Esophagus squamous epithelium (tissue), 5 donors: ENCODE measurements around the gene UBA6. TPM values are rescaled to one million over a fixed set of nuclear protein-coding genes. Genes with fewer than 3 reads are reported as not detected.
A peak's percentile ranks its signal among the peaks of the same experiment; 100 is the strongest.
"Not testable (repeated sequence)": the region's sequence is repeated elsewhere in the genome, so short reads cannot be mapped to it uniquely, and the experiment has no call there.

Experiments
- DNase-seq: peaks from one replicate; lab custom pipeline; 2025; lab: John Stamatoyannopoulos, UW
- H3K27ac ChIP-seq, 4 donors: fragments of 200-600 bp; sonication (generic); one replicate each; pipeline ENCODE4 v1.5.1; 2016 to 2019; ENCODE audit warnings: mild to moderate bottlenecking in 1 of 4
- H3K27me3 ChIP-seq, 4 donors: fragments of 200-600 bp; sonication (generic); 1 replicate in 3 of 4; 2 replicates in 1 of 4; pipeline versions ENCODE4 v1.5.1 to v1.6.0; 2017 to 2021; ENCODE audit warnings: antibody characterized with exemption in 1 of 4
- H3K36me3 ChIP-seq, 3 donors: fragments of 200-600 bp; sonication (generic); one replicate each; pipeline ENCODE4 v1.5.1; 2016 to 2019
- H3K4me1 ChIP-seq, 3 donors: fragments of 200-600 bp; sonication (generic); one replicate each; pipeline ENCODE4 v1.5.1; 2017 to 2019
- H3K4me3 ChIP-seq, 4 donors: fragments of 200-600 bp; sonication (generic); 1 replicate in 3 of 4; 2 replicates in 1 of 4; pipeline ENCODE4 v1.5.1; 2016 to 2019; ENCODE audit warnings: mild to moderate bottlenecking in 2 of 4, moderate library complexity in 1 of 4
- H3K9me3 ChIP-seq, 3 donors: fragments of 200-600 bp; sonication (generic); one replicate each; pipeline ENCODE4 v1.5.1; 2016 to 2019
- POLR2A ChIP-seq, 4 donors: fragments of 450-650 bp; IDR thresholded peaks; one replicate each; pipeline ENCODE4 v1.6.1; 2017; ENCODE audit warnings: antibody characterized with exemption in 4 of 4, mild to moderate bottlenecking in 4 of 4, moderate library complexity in 3 of 4
- WGBS, 2 donors: methylation state at CpG; one replicate each; pipeline ENCODE4 v1.1.5; 2018; 5-methylcytosine and 5-hydroxymethylcytosine counted together
- intact Hi-C: fragments of 100-400 bp; cut with DNase I; formaldehyde crosslinking; loops from one replicate; pipeline ENCODE4 v1.15.0; 2022
- total RNA-seq, 4 donors: library from RNA; depleted of rRNA; stranded (reverse); fragments of >200 nt; gene quantifications; one replicate each; pipeline ENCODE4 v1.1.0, GENCODE V29; 2016
- TF ChIP-seq, protein P1 (sequence below), 6 experiments: fragments of 450-650 bp in 4 of 6; fragments of 200-600 bp in 2 of 6; sonication (generic) in 2 of 6; IDR thresholded peaks; one replicate each; pipeline ENCODE4 v1.5.1; 2016 to 2019; ENCODE audit warnings: antibody characterized with exemption in 6 of 6, mild to moderate bottlenecking in 4 of 6, moderate library complexity in 4 of 6
- donor health status: DM: yes; HTN: yes; CAD: no.

The UBA6 gene
- total RNA-seq, 4 donors from 2014 or later: 51.5 to 103 (median 87.8) TPM

DNA sequence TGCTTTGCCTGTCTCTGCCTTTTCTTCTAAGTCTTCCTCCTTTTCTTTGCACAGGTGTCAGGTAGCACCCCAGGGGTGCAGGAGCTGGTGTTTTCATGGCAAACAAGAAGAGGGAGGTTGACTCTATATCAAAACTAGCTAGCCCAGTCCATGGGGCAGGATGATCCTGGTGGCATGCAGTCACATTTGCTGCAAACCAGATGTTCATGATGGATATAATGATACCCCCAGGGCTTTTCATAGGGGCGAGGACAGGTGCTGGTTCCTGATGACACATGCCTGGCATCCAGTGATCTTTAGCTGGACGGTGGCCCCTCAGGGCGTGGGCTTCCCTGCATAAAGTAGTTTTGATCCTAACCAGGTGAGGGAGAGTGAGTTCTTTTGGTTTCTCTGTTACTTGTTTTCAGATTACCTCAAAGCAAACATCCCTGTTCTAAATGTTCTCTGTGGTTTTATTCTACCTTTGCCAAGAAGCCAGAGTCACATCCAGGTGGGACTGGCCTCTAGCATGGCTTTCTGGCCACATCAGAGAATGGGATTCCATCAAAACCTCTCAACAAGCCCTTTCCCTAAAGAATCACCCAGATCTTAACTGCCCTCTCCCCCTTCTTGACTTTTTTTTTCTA is 11.2 kb upstream of the UBA6 start:
- no peak overlapping the region for H3K4me3 ChIP-seq
- 37 to 49% methylated on average over 3 of the region's 3 CpGs for WGBS, 2 donors

DNA sequence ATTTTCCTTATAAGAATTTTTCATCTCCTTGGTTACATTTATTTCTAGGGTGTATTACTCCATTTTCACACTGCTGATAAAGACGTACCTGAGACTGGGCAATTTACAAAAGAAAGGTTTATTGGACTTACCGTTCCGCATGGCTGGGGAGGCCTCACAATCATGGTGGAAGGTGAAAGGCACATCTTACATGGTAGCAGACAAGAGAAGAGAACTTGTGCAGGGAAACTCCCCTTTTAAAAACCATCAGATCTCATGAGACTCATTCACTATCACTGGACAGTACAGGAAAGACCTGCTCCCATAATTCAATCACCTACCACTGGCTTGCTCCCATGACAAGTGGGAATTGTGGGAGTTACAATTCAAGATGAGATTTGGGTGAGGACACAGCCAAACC is 5.7 kb upstream of the UBA6 start:
- H3K4me3 ChIP-seq, intact Hi-C loops: not testable (repeated sequence)
- peaks cover 0 to 10% (median 6%) of the 10 kb centered on the region in 3 donors for H3K4me1 ChIP-seq

More for the DNA sequence above, 11.2 kb upstream of the UBA6 start:
- TF ChIP-seq, protein P1, sequence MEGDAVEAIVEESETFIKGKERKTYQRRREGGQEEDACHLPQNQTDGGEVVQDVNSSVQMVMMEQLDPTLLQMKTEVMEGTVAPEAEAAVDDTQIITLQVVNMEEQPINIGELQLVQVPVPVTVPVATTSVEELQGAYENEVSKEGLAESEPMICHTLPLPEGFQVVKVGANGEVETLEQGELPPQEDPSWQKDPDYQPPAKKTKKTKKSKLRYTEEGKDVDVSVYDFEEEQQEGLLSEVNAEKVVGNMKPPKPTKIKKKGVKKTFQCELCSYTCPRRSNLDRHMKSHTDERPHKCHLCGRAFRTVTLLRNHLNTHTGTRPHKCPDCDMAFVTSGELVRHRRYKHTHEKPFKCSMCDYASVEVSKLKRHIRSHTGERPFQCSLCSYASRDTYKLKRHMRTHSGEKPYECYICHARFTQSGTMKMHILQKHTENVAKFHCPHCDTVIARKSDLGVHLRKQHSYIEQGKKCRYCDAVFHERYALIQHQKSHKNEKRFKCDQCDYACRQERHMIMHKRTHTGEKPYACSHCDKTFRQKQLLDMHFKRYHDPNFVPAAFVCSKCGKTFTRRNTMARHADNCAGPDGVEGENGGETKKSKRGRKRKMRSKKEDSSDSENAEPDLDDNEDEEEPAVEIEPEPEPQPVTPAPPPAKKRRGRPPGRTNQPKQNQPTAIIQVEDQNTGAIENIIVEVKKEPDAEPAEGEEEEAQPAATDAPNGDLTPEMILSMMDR (IDR thresholded peaks at IDR 0.05): no peak
- TF ChIP-seq POLR2A (IDR thresholded peaks at IDR 0.05): no peak
- Histone ChIP-seq H3K27ac (peak overlapping the region in 2 of 4 donors; percentile 49 to 64), H3K9me3 (no peaks in the 10 kb centered on the region), H3K36me3 (peaks cover 0 to 7% (median 0%) of the 10 kb centered on the region in 3 donors), H3K4me1 (peaks cover 8 to 32% (median 16%) of the 10 kb centered on the region in 3 donors), H3K27me3 (no peaks in the 10 kb centered on the region)
- intact Hi-C loops: no loop called here
- DNase-seq: no peak

DNA sequence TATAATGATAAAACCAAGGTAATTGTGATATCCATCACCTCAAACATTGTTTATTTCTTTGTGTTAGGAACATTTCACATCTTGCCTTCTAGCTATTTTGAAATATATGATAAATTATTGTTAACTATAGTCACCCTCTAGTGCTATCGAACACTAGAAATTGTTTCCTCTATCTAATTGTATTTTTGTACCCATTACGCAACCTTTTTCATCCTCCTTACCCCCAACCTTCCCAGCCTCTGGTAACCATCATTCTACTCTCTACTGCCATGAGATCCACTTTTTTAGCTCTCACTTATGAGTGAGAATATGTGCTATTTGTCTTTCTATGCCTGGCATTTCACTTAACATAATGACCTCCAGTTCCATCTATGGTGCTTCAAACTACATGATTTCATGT is 3.9 kb upstream of the UBA6 start:
- no peaks in the 10 kb centered on the region for H3K9me3 ChIP-seq
- peaks cover 0 to 11% (median 0%) of the 10 kb centered on the region in 3 donors for H3K36me3 ChIP-seq
- WGBS, 2 donors: 69 to 91% methylated on average over 2 of the region's 2 CpGs
- peaks cover 6 to 16% (median 6%) of the 10 kb centered on the region in 3 donors for H3K4me1 ChIP-seq
- no peak for DNase-seq
- no peak overlapping the region for H3K4me3 ChIP-seq
- TF ChIP-seq, protein P1 (IDR thresholded peaks at IDR 0.05): no peak
- TF ChIP-seq POLR2A (IDR thresholded peaks at IDR 0.05): no peak
- intact Hi-C loops: no loop called here
- no peak overlapping the region for H3K27ac ChIP-seq
- H3K27me3 ChIP-seq: no peaks in the 10 kb centered on the region

More for the DNA sequence above, 5.7 kb upstream of the UBA6 start:
- H3K27ac ChIP-seq, H3K9me3 ChIP-seq, DNase-seq, H3K27me3 ChIP-seq: not testable (repeated sequence)
- peaks cover 0 to 11% (median 0%) of the 10 kb centered on the region in 3 donors for H3K36me3 ChIP-seq
- 90 to 100% methylated on average over 3 of the region's 3 CpGs for WGBS, 2 donors

DNA sequence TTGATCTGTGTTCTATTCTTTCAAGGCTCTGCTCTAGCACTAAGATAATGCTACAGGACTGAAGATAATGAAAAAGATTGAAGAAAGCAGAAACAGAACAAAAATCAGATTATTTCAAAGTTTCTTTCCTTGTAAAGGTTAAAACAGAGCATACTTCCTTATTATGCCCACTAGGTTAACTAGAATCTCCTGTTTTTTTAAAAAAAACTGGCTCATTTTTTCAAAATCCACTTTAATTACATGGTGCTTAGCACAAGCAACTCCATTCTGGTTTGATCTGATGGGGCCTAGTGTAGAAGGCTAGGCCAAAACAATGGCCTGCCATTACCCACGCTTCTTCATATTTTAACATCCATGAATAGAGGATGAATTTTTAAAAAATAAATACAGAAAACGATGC is 1.2 kb upstream of the UBA6 start:
- intact Hi-C loops: no loop called here
- TF ChIP-seq POLR2A (IDR thresholded peaks at IDR 0.05): no peak
- TF ChIP-seq, protein P1 (IDR thresholded peaks at IDR 0.05): no peak
- H3K9me3 ChIP-seq: no peaks in the 10 kb centered on the region
- 86 to 94% methylated on average over 2 of the region's 2 CpGs for WGBS, 2 donors
- H3K4me1 ChIP-seq: peaks cover 11 to 34% (median 13%) of the 10 kb centered on the region in 3 donors
- peak overlapping the region in 2 of 4 donors; percentile 97 for H3K27ac ChIP-seq
- H3K27me3 ChIP-seq: no peaks in the 10 kb centered on the region
- peak overlapping the region in 2 of 4 donors; percentile 88 to 90 for H3K4me3 ChIP-seq
- peaks cover 0 to 4% (median 0%) of the 10 kb centered on the region in 3 donors for H3K36me3 ChIP-seq
- DNase-seq: no peak

DNA sequence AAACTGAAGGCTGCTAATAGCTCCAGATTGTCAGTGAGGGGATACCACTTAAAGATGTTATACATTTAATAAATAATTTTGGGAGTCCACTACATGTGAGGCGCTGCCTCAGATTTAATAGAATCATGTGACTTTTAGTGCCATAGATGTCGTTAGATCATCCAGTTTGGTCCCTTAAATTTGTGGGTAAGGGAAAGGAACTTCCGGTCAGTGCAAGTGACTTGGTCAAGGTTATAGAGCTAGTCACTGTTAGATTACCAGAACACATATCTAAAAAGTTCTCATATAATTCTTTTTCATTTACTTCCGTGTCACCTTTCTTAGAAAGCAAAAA is 529 bp upstream of the UBA6 start:
- peaks cover 11 to 34% (median 13%) of the 10 kb centered on the region in 3 donors for H3K4me1 ChIP-seq

More for the DNA sequence above, 529 bp upstream of the UBA6 start:
- peaks cover 0 to 8% (median 0%) of the 10 kb centered on the region in 3 donors for H3K36me3 ChIP-seq
- H3K27me3 ChIP-seq: no peaks in the 10 kb centered on the region
- H3K4me3 ChIP-seq: peak overlapping the region; percentile 82 to 90 (median 89)
- no peaks in the 10 kb centered on the region for H3K9me3 ChIP-seq
- WGBS, 2 donors: 4 to 6% methylated on average over 4 of the region's 4 CpGs
- peak overlapping the region; percentile 95 to 98 (median 97) for H3K27ac ChIP-seq
- intact Hi-C loops: no loop called here
- no peak for TF ChIP-seq POLR2A (IDR thresholded peaks at IDR 0.05)
- TF ChIP-seq, protein P1 (IDR thresholded peaks at IDR 0.05): peak in 2 of 6 experiments; percentile 0 to 1
- DNase-seq: no peak
